HL-60 (cell line): ENCODE results near the gene SPSB3.

Source experiments
- DNase-seq, 2 experiments: peaks; one replicate each; pipeline ENCODE4 v3.0.0-alpha.2; 2010 to 2020; ENCODE audit warnings: low read depth in 1 of 2, low spot score in 1 of 2
- H3K27ac ChIP-seq: fragments of 250-450 bp; sonication (Bioruptor Pico); replicated peaks from 2 replicates; pipeline ENCODE4 v1.5.1; 2020; ENCODE audit warnings: mild to moderate bottlenecking, moderate library complexity
- H3K27me3 ChIP-seq: fragments of 250-450 bp; sonication (Bioruptor Pico); 2 replicates; pipeline ENCODE4 v1.5.1; 2021; ENCODE audit warnings: mild to moderate bottlenecking, moderate library complexity; ENCODE audit not compliant: insufficient read depth, poor library complexity, severe bottlenecking
- H3K4me3 ChIP-seq: replicated peaks from 2 replicates; pipeline ENCODE4 v1.5.1; 2011; ENCODE audit warnings: mild to moderate bottlenecking, control low read depth, low read length; ENCODE audit not compliant: insufficient read depth
- GABPA ChIP-seq: IDR thresholded peaks from 2 replicates; pipeline ENCODE4 v1.6.1; 2012; ENCODE audit warnings: low read depth
- POLR2AphosphoS5 ChIP-seq: IDR thresholded peaks from 2 replicates; pipeline ENCODE4 v1.6.1; 2012; ENCODE audit warnings: low read depth
- SPI1 ChIP-seq: IDR thresholded peaks from 2 replicates; pipeline ENCODE4 v1.6.1; 2012; ENCODE audit warnings: low read depth, mild to moderate bottlenecking, borderline replicate concordance
- TF ChIP-seq, protein P1 (sequence below): IDR thresholded peaks from one replicate; pipeline ENCODE4 v1.5.1; 2011; ENCODE audit warnings: low read length, control low read depth, inconsistent platforms; ENCODE audit not compliant: insufficient read depth
- TF ChIP-seq, protein P2 (sequence below): IDR thresholded peaks from 2 replicates; pipeline ENCODE4 v1.6.1; 2012; ENCODE audit warnings: low read depth; ENCODE audit not compliant: insufficient replicate concordance

SPSB3 gene

DNA sequence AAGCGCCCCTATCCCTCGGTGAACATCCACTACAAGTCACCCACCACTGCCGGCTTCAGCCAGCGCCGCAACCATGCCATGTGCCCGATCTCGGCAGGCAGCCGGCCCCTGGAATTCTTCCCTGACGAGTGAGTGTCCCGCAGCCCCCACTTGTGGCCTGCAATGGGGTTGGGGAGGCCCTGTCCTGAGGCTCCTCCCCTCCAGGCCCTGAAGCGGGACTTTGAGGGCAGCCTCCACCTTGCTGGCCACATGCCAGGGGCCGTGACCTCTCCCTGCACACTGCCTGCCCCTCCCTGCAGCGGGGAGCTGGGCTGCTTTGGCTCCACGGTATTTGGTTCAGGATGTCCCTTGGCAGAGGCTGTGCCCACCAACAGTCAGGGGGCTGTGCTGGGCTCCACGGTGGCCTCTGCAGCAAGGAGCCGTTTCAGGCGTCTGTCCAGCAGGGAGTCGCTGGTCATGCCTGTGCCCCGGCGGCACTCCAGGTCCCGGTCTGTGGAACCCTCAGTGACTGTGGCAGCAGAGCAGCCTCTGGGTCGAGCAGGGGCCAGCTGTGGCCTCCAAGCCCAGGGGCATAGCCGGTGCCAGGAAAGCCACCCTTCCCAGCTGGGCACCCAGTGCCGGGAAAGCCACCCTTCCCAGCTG lies 19.4 kb downstream of the SPSB3 start:
- Histone ChIP-seq H3K27me3 (no peaks in the 10 kb centered on the region), H3K4me3 (no peak overlapping the region), H3K27ac (no peak overlapping the region)
- no peak for DNase-seq
- TF ChIP-seq, protein P1, sequence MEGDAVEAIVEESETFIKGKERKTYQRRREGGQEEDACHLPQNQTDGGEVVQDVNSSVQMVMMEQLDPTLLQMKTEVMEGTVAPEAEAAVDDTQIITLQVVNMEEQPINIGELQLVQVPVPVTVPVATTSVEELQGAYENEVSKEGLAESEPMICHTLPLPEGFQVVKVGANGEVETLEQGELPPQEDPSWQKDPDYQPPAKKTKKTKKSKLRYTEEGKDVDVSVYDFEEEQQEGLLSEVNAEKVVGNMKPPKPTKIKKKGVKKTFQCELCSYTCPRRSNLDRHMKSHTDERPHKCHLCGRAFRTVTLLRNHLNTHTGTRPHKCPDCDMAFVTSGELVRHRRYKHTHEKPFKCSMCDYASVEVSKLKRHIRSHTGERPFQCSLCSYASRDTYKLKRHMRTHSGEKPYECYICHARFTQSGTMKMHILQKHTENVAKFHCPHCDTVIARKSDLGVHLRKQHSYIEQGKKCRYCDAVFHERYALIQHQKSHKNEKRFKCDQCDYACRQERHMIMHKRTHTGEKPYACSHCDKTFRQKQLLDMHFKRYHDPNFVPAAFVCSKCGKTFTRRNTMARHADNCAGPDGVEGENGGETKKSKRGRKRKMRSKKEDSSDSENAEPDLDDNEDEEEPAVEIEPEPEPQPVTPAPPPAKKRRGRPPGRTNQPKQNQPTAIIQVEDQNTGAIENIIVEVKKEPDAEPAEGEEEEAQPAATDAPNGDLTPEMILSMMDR = no peak
- TF ChIP-seq GABPA (no peak), SPI1 (no peak), POLR2AphosphoS5 (no peak)
- TF ChIP-seq, protein P2, sequence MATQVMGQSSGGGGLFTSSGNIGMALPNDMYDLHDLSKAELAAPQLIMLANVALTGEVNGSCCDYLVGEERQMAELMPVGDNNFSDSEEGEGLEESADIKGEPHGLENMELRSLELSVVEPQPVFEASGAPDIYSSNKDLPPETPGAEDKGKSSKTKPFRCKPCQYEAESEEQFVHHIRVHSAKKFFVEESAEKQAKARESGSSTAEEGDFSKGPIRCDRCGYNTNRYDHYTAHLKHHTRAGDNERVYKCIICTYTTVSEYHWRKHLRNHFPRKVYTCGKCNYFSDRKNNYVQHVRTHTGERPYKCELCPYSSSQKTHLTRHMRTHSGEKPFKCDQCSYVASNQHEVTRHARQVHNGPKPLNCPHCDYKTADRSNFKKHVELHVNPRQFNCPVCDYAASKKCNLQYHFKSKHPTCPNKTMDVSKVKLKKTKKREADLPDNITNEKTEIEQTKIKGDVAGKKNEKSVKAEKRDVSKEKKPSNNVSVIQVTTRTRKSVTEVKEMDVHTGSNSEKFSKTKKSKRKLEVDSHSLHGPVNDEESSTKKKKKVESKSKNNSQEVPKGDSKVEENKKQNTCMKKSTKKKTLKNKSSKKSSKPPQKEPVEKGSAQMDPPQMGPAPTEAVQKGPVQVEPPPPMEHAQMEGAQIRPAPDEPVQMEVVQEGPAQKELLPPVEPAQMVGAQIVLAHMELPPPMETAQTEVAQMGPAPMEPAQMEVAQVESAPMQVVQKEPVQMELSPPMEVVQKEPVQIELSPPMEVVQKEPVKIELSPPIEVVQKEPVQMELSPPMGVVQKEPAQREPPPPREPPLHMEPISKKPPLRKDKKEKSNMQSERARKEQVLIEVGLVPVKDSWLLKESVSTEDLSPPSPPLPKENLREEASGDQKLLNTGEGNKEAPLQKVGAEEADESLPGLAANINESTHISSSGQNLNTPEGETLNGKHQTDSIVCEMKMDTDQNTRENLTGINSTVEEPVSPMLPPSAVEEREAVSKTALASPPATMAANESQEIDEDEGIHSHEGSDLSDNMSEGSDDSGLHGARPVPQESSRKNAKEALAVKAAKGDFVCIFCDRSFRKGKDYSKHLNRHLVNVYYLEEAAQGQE = no peak

DNA sequence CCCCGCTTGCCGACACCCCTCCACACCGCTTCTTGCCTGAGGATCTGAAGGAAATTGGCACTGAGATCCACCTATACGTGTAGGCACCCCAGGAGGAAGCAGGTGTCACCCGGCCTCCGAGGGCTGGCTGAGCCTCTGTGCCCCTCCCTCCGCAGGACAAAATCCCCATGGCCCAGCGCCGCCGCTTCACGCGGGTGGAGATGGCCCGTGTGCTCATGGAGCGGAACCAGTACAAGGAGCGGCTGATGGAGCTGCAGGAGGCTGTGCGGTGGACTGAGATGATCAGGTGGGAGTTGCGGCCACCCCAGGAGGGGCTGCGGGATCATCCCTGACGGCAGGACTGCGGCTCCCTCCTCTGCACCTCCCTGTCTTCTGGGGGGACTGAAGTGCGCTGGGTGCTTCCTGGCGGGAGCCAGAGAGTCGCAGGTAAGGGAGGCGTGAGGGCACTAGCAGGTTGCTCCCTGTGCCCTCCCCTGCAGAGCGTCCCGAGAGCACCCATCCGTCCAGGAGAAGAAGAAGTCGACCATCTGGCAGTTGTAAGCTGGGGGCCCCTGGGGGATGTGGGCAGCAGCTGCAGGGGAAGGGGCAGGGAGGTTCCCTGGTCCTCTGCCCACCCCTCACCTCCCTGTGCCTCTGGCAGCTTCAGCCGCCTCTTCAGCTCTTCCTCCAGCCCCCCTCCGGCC lies 20.0 kb downstream of the SPSB3 start:
- TF ChIP-seq SPI1 = no peak
- no peak for TF ChIP-seq GABPA
- TF ChIP-seq, protein P2 = no peak
- no peak for TF ChIP-seq POLR2AphosphoS5
- TF ChIP-seq, protein P1 = no peak
- Histone ChIP-seq H3K4me3 (no peak overlapping the region), H3K27me3 (no peaks in the 10 kb centered on the region), H3K27ac (no peak overlapping the region)
- no peak for DNase-seq

DNA sequence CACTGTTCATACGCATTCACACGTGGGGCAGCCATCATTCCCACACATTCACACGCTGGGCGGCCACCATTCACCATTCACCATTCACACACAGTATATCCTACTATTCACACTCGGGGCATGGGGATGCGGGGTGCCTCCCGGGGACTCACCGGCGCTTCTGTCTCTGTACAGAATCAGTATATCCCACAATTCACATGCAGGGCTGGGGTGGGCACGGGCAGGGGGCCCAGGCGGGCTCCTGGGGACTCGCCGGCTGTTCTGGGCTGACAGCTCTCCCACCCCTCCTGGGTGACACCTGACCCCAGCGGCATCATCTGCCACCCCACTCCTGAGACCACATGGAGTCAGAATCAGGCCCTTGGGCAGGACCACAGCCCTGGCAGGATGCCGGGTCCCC lies 20.6 kb downstream of the SPSB3 start:
- H3K4me3 ChIP-seq = no peak overlapping the region
- no peak for DNase-seq
- H3K27ac ChIP-seq = no peak overlapping the region
- TF ChIP-seq GABPA (no peak), SPI1 (no peak), POLR2AphosphoS5 (no peak)
- TF ChIP-seq, protein P1 = no peak
- TF ChIP-seq, protein P2 = no peak
- H3K27me3 ChIP-seq = no peaks in the 10 kb centered on the region
